AML-193 (cell line): ENCODE data around the gene PSMC2.
"Not testable (repeated sequence)": the region's sequence is repeated elsewhere in the genome, so short reads cannot be mapped to it uniquely, and the experiment has no call there.

Experiments used
- DNase-seq, 2 experiments: peaks; one replicate each; lab custom pipeline; 2025; lab: John Stamatoyannopoulos, UW

The PSMC2 gene

DNA sequence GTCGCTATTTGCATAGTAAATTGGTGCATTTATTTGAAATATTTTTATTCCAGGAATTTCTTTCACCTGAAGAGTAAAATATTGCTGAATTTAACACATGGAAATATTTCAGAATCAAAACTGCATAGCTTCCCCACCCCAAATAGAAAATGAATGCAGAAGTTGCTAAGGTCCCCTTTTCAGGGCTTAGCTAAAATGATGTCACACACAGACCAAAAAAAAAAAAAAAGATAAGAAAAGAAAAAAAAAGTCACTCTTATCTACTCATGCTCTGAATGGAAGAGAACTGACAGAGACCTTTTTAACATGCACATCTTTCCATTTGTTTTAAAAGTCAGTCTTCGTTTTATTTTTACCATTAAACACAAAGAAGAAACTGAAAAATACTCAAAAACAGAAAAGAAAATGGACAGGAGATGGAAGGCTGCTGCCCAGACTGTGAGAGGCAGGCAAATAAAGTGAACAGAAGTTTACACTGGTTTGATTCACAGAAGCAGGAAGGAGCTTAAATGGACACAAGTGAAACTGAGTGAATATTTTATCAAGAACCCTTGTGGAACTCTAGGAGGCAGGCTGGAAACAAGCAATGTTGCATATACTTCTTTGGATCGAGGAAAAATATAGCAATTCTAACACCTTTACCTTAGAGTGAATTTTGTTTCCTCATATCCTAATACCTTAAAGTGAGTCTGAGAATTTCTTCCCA is 32.0 kb downstream of the PSMC2 start:
- no peak for DNase-seq

DNA sequence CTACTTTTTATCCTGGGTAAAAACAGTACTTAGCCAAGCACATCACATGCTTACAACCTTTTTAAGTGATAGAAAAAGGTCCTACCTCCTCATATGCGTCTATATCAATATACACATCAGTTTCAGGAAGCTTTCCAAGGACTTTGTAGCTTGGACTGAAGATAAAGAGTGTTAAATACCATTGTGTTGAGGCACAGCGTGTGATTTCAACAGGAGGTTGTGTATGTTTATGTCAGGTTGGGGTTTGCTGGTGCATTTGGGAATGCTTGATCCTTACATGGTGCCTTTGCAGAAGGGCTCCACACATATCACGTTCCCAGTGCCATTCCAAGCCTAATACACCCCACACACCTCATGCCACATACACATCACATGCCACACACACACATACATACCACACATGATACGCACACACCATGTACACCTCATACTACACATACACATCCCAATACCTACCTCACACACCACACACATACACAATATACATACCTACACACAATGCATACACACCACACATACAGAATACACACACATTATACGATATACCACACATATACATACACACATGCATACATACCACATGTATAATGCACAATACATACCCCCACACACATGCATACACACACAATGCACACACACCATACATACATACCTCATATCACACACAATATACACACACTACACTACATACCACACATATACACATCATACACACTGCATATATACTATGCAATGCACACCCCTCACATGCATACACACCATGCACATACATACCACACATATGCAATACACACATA is 33.1 kb downstream of the PSMC2 start:
- DNase-seq, result no peak

DNA sequence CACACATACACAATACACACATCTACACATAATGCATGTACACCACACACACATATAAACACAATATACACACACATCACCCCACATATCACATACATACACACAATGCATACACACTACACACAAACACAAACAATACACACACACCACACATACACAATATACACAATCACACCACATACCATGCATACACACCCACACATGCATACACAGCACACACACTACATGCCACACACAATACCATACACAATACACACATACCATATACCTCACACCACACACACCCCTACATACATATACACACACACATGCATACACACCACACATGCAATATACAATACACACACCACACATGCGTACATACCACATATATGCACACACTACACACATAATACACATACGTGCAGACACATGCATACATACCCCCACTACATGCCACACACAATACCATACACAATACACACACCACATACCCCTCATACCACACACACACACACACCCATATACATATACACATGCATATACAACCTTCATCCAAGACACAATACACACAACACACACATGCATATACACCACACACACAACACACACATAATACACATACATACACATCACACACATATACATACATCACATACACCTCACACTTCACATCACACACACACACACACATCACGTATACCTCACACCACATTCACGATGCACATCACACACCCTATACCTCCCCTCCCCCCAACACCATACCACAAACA is 34.0 kb downstream of the PSMC2 start:
- no peak for DNase-seq

DNA sequence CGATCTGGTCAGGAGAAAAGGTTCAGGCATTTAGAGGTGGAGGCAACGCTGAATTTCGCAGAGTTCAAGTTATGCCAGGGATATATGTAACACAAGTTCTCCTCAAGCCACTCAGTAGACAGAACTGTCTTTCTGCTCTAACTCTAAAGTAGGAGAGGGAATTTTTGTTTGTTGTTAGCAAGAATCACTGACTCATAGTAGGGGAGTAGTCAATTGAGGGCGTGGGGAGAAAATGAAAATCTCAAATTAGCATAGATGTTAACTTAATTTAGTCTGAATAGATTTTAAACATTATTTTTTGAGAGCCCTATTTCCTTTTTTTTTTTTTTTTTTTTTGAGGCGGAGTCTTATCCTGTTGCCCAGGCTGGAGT is 34.6 kb downstream of the PSMC2 start:
- no peak for DNase-seq

DNA sequence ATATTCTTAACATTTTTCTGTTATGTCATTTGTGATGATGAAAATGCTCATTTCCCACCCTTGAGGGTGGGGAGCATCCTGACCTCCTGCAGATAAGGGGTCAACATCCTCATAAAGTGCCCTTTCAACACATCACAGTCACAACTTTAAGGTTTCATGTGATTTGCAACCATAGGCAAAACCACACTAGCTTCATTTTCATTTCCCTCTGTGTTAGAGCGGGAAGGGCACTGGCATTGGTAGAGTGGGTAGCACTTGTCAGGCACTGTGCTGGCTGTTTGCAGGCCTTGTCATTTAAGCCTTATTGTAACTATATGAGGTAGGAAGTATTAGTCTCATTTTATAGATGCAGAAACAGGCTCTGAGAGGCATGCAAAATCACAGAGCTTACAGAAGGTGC is 39.8 kb downstream of the PSMC2 start:
- no peak for DNase-seq

DNA sequence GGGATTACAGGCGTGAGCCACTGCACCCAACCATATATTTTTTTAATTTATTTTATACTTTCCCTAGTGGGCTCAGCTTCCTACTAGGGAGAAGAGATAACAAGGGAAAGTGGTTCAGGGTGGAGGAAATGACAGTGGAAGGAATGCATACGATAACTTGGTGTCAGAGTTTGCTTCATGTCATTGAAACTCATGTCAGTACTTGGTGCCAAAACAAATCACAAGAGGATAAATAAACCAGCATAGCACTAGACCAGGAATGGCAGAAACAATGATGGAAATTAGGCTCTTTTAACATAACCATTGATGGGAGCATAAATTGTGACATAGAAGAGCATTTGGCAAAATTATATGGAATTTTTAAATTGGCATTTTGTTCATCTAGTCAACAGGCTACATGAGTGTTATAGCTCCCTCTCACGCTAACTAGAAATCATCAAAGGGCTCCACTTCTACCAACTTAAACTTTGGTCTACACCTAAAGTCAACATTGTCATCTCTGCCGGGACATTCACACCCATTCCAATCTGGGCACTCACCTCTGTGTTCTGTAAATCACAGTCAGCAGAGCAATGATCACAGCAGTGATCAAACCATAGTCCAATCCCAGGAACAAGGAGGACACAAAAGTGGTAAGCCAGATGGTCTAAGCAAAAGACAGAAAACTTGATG is 41.2 kb downstream of the PSMC2 start:
- DNase-seq, result no peak

DNA sequence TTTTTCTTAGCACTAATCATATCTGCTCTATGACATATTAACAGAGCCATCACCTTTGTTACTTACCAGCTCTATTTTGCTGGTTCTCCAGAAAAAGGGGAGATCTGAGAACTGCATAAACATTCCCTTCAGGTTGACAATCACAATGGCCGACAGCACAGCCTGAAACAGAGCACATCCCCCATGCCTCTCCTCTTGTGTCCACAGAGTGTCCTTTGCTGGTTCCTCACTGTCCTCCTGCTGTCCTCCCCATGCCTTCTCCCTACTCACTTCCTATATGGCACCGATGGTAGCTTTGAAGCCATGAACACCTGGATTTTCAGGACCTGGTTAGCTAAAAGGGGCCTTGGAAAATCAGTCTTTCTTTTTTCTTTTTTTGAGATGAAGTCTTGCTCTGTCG is 41.8 kb downstream of the PSMC2 start:
- DNase-seq, result no peak

DNA sequence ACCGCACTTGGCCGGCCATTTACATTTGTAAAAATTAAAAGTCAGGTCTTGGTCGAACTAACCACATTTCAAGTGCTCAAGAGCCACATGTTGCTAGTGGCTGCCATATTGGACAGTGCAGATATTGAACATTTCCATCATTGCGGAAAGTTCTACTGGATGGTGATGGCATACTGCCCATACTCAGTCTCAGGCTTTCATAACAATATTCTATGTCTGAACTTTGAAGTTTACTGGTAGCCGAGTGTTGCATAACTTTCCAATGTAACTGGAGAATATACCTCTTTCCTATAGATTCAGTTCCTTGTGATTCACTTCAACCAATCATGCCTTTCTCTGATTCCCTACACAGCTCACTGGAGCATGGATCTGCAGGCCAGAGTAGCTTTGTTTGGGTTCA is 43.7 kb downstream of the PSMC2 start:
- no peak for DNase-seq

DNA sequence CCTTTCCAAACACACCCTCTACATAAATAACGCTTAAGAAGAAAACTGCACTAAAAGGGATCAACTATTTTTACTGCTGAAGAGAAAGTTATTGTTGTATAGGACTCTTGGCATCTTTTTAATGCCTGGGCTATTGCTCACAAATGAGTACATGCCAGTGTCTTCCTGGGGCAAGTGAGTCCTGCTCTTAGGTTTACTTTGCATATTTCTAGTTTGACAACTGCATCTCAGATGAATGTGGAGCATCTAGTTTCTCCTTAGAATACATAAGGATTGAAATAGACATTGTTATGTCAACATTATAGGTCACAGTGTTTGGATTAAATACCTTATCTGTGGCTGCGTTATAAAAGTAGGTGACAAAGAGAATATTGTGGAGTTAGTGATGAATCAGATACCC is 44.5 kb downstream of the PSMC2 start:
- DNase-seq, result no peak

DNA sequence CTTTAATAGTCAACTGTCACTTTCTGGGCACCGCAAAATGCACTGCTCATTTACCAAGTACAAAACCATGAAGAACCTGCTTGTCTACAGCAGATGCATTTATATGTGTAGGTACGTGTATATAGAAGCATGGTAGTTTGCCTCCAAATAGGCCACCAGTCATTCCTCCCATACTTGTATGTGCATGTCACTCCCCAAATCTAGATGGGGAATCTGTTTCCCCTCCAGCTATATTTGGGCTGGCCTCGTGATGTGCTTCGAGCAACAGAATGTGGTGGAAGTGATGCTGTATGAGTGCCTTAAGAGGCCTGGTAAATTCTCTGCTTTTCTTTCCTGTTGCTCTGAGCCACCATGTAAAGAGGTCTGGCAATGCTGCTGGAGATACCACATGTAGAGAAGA is 47.1 kb downstream of the PSMC2 start:
- DNase-seq, result no peak

DNA sequence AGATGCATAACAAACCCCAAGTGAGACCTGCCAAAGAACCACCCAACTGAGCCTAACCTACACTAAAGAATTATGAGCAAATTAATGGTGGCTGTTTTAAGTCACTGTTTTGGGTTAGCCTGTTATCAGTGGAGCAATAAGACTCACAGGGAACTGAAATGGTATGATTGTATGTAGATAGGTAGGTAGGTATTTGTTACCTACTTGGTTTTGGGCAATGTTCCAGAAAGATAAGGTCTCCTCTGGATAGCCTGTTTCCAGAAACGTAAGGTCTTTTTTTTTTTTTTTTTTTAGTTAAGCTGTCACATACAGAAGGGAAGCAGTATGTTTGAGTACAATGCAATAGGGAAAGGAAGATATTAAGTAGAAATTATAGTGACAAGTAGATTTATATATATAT is 47.6 kb downstream of the PSMC2 start:
- no peak for DNase-seq

DNA sequence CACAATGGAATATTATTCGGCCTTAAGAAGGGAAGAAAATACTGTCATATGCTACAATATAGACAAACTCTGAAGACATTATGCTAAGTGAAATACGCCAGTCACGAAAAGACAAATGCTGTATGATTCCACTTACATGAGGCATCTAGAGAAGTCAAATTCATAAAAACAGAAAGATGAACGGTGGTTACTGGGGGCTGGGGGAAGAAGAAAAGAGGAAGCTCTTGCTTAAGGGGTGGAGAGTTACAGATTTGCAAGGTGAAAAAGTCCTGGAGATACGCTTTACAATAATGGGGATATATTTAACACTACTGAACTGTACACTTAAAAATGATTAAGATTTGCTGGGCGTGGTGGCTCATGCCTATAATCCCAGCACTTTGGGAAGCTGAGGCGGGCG is 49.0 kb downstream of the PSMC2 start:
- DNase-seq, result no peak

DNA sequence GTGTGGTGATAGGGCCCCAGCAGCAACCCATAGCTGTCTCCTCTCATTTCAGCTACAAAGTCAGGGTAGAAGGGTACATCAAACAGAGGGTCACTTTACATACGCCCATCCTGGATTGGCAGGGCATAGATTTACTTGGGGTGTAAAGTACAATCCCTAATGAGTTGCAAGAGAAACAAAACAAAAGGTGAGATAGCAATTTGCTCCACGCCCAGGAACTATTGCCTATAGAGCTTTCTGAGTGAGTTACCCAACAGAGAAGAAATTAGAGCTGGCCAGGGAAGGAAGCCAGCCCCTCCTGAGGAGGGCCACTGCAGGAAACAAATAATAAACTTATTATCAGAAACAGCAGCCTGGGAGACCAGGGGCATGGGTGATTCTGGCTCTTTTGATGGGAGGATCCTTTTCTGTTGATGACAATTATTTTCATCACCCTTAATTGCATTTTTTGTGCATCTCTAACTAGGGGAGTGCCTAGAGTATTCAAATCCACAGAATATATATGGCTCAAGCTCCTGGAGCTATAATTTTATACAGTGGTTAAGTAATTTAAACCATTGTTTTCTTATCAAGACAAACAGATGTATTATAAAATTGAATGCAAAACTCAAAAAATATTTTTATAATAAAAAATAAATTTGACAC is 51.2 kb downstream of the PSMC2 start:
- no peak for DNase-seq

DNA sequence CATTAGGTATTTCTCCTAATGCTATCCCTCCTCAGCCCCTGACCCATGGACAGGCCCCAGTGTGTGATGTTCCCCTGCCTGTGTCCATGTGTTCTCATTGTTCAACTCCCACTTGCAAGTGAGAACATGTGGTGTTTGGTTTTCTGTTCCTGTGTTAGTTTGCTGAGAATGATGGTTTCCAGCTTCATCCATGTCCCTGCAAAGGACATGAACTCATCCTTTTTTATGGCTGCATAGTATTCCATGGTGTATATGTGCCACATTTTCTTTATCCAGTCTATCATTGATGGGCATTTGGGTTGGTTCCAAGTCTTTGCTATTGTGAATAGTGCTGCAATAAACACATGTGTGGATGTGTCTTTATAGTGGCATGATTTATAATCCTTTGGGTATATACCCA is 52.2 kb downstream of the PSMC2 start:
- not testable (repeated sequence) for DNase-seq

DNA sequence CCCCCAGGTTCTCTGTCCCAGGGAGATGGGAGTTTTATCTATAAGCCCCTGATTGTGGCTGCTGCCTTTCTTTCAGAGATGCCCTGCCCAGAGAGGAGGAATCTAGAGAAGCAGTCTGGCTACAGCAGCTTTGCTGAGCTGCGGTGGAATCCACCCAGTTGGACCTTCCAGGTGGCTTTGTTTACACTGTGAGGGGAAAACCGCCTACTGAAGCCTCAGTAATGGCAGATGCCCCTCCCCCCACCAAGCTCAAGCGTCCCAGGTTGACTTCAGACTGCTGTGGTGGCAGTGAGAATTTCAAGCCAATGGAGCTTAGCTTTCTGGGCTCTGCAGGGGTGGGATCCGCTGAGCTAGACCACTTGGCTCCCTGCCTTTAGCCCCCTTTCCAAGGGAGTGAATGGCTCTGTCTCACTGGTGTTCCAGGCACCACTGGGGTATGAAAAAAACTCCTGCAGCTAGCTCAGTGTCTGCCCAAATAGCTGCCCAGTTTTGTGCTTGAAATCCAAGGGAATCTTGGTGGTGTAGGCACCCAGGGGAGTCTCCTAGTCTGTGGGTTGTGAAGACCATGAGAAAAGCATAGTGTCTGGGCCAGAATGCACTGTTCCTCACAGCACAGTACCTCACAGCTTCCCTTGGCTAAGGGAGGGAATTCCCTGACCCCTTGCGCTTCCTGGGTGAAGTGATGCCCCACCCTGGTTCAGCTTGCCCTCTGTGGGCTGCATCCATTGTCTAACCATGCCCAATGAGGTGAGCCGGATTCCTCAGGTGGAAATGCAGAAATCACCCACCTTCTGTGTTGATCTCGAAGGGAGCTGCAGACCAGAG is 58.6 kb downstream of the PSMC2 start:
- not testable (repeated sequence) for DNase-seq

DNA sequence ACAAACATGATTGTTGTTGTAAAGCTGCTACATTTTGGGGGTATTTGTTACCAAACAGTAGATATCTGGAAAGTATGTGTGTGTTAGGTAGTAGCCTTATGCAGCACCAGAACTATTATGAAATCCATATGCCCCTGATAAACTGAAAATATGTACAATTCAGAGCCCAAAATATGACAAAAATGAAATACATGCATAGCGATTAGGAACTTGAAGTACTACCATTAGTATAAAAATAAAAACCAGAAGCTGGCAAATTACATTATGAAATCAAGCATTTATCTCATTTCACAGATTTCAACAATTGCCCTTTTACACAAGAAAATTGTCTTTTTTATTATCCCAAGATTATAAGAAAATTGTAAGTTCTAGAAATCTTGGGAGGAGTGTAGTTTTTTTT is 64.7 kb downstream of the PSMC2 start:
- DNase-seq, result no peak

DNA sequence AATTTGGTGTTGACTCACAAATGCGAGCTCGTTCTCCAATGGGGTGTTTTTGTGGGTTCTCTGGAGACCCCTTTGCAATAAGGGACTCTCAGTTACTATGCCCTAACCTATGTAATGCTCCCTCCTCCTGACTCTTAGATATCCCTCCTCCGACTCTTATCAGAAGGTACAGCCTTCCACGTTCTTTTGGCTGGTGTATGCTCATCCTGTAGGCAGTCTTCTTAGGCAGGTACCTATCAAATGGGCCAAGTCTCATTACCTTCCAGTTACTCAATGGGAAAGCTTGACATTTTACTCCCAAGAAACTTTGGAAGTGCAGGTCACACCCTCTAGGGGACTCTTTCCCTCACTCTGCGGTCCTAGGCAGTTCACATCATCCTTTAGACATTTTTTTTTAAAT is 66.0 kb downstream of the PSMC2 start:
- no peak for DNase-seq

DNA sequence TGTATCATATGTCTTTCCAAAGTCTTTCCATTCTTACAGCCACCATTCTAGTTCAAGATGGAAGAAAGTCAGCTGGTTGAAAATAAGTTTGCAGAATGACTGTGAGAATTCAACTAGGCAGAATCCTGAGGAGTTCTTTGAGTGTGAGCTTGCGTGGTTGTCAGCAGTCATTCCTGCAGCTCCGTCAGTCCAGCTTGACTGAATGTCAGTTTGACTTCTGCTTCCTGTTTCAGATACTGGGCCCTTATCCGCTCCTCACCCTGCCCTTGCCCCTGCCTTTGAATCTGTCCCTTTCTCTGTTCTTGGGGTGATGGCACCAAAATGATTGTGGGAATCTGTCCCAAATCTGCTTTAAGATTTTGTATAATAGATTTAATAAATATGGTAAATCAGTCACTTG is 70.8 kb downstream of the PSMC2 start:
- DNase-seq, result no peak
